Neural cell (in vitro differentiated cells): ENCODE measurements around the gene DOCK4. TPM values are rescaled to one million over a fixed set of nuclear protein-coding genes. Genes with fewer than 3 reads are reported as not detected.

ENCODE experiments used
- H2AFZ ChIP-seq: fragments of 200-600, 300-800 bp; sonication (generic), shearing (Covaris generic); 2 replicates; pipeline ENCODE4 v1.6.0; 2014; ENCODE audit warnings: low read depth, mild to moderate bottlenecking, antibody characterized with exemption, low read length, moderate library complexity
- H3F3A ChIP-seq: fragments of 200-600 bp; shearing (Covaris generic); 2 replicates; pipeline ENCODE4 v1.6.1; 2016; ENCODE audit warnings: mild to moderate bottlenecking, moderate library complexity, mixed read lengths, antibody characterized with exemption, low read length; ENCODE audit not compliant: insufficient read depth, poor library complexity, severe bottlenecking
- H3K27ac ChIP-seq: fragments of 200-600, 300-800 bp; sonication (generic), shearing (Covaris generic); 2 replicates; pipeline ENCODE4 v1.5.1; 2014; ENCODE audit warnings: mild to moderate bottlenecking, low read length, moderate library complexity
- H3K27me3 ChIP-seq: fragments of 300-800, 200-600 bp; sonication (generic), shearing (Covaris generic); 2 replicates; pipeline ENCODE4 v1.6.0; 2014; ENCODE audit warnings: mild to moderate bottlenecking, low read depth, low read length, moderate library complexity; ENCODE audit not compliant: insufficient read depth
- H3K36me3 ChIP-seq: fragments of 300-800, 200-600 bp; sonication (generic), shearing (Covaris generic); 2 replicates; pipeline ENCODE4 v1.5.1; 2014; ENCODE audit warnings: mild to moderate bottlenecking, antibody characterized with exemption, low read length, moderate library complexity; ENCODE audit not compliant: insufficient read depth
- H3K4me2 ChIP-seq: fragments of 300-800, 200-600 bp; sonication (generic), shearing (Covaris generic); 2 replicates; pipeline ENCODE4 v1.6.0; 2014; ENCODE audit warnings: mild to moderate bottlenecking, low read length
- H3K4me3 ChIP-seq: fragments of 300-800, 200-600 bp; sonication (generic), shearing (Covaris generic); 2 replicates; pipeline ENCODE4 v1.5.1; 2014; ENCODE audit warnings: mild to moderate bottlenecking, low read length, moderate library complexity
- H3K79me2 ChIP-seq: fragments of 200-600 bp; shearing (Covaris generic); replicated peaks from 2 replicates; pipeline ENCODE4 v1.6.0; 2014; ENCODE audit warnings: mild to moderate bottlenecking, low read length, moderate library complexity; ENCODE audit not compliant: insufficient read depth
- H3K9ac ChIP-seq: fragments of 300-800, 200-600 bp; sonication (generic), shearing (Covaris generic); 2 replicates; pipeline ENCODE4 v1.6.1; 2016; ENCODE audit warnings: mild to moderate bottlenecking, low read length, mixed read lengths
- H3K9me2 ChIP-seq: fragments of 200-600 bp; shearing (Covaris generic); 2 replicates; pipeline ENCODE4 v1.6.1; 2016; ENCODE audit warnings: mild to moderate bottlenecking, low read length, mixed read lengths; ENCODE audit not compliant: insufficient read depth
- H3K9me3 ChIP-seq: fragments of 200-600, 300-800 bp; sonication (generic), shearing (Covaris generic); 2 replicates; pipeline ENCODE4 v1.6.1; 2016; ENCODE audit warnings: mild to moderate bottlenecking, mixed run types, low read length, moderate library complexity, mixed read lengths
- H4K20me1 ChIP-seq: fragments of 200-600 bp; shearing (Covaris generic); 2 replicates; pipeline ENCODE4 v1.6.1; 2016; ENCODE audit warnings: mild to moderate bottlenecking, mixed run types; ENCODE audit not compliant: insufficient read depth
- EP300 ChIP-seq: fragments of 450-650 bp; conservative IDR thresholded peaks from 2 replicates; pipeline ENCODE4 v1.6.1; 2014; ENCODE audit warnings: antibody characterized with exemption, mild to moderate bottlenecking, moderate library complexity; ENCODE audit not compliant: poor library complexity, severe bottlenecking
- EZH2 ChIP-seq: fragments of 200-600, 300-800 bp; shearing (Covaris generic), sonication (generic); IDR thresholded peaks from 2 replicates; pipeline ENCODE4 v1.6.1; 2014; ENCODE audit warnings: antibody characterized with exemption, low read length, borderline replicate concordance, mild to moderate bottlenecking; ENCODE audit not compliant: insufficient read depth, poor library complexity, severe bottlenecking
- MXI1 ChIP-seq: fragments of 450-650 bp; conservative IDR thresholded peaks from 2 replicates; pipeline ENCODE4 v1.6.1; 2014; ENCODE audit warnings: antibody characterized with exemption, mild to moderate bottlenecking; ENCODE audit not compliant: poor library complexity, severe bottlenecking
- POLR2AphosphoS5 ChIP-seq: IDR thresholded peaks from 2 replicates; pipeline ENCODE4 v1.6.1; 2012
- RAD21 ChIP-seq: fragments of 450-650 bp; conservative IDR thresholded peaks from 2 replicates; pipeline ENCODE4 v1.6.1; 2014; ENCODE audit warnings: antibody characterized with exemption, mild to moderate bottlenecking, moderate library complexity
- SMC3 ChIP-seq: fragments of 450-650 bp; conservative IDR thresholded peaks from 2 replicates; pipeline ENCODE4 v1.6.1; 2014; ENCODE audit warnings: antibody characterized with exemption, mild to moderate bottlenecking, moderate library complexity; ENCODE audit not compliant: poor library complexity
- TAF1 ChIP-seq: IDR thresholded peaks from 2 replicates; pipeline ENCODE4 v1.6.1; 2012; ENCODE audit warnings: low read depth
- polyA plus RNA-seq: library from polyadenylated mRNA; depleted of rRNA; stranded (reverse); fragments of >200 nt; gene quantifications from 2 replicates; pipeline ENCODE4 v1.2.3, GENCODE V29; 2014
- TF ChIP-seq, protein P1 (sequence below): fragments of 450-650 bp; IDR thresholded peaks from 2 replicates; pipeline ENCODE4 v1.5.1; 2014; ENCODE audit warnings: antibody characterized with exemption, mild to moderate bottlenecking, moderate library complexity; ENCODE audit not compliant: poor library complexity, severe bottlenecking
- TF ChIP-seq, protein P2 (sequence below): IDR thresholded peaks from 2 replicates; pipeline ENCODE4 v1.6.1; 2012; ENCODE audit warnings: borderline replicate concordance

Gene DOCK4
- polyA plus RNA-seq, 1 donor from 2014 or later, result 28.1 TPM

- H2AFZ ChIP-seq, result no peak overlapping the region
- TF ChIP-seq RAD21, result no peak
- no peak for TF ChIP-seq SMC3
- no peak for TF ChIP-seq EZH2
- TF ChIP-seq MXI1, result no peak
- TF ChIP-seq EP300, result no peak
- TF ChIP-seq, protein P1, sequence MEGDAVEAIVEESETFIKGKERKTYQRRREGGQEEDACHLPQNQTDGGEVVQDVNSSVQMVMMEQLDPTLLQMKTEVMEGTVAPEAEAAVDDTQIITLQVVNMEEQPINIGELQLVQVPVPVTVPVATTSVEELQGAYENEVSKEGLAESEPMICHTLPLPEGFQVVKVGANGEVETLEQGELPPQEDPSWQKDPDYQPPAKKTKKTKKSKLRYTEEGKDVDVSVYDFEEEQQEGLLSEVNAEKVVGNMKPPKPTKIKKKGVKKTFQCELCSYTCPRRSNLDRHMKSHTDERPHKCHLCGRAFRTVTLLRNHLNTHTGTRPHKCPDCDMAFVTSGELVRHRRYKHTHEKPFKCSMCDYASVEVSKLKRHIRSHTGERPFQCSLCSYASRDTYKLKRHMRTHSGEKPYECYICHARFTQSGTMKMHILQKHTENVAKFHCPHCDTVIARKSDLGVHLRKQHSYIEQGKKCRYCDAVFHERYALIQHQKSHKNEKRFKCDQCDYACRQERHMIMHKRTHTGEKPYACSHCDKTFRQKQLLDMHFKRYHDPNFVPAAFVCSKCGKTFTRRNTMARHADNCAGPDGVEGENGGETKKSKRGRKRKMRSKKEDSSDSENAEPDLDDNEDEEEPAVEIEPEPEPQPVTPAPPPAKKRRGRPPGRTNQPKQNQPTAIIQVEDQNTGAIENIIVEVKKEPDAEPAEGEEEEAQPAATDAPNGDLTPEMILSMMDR, result no peak
- TF ChIP-seq, protein P2, sequence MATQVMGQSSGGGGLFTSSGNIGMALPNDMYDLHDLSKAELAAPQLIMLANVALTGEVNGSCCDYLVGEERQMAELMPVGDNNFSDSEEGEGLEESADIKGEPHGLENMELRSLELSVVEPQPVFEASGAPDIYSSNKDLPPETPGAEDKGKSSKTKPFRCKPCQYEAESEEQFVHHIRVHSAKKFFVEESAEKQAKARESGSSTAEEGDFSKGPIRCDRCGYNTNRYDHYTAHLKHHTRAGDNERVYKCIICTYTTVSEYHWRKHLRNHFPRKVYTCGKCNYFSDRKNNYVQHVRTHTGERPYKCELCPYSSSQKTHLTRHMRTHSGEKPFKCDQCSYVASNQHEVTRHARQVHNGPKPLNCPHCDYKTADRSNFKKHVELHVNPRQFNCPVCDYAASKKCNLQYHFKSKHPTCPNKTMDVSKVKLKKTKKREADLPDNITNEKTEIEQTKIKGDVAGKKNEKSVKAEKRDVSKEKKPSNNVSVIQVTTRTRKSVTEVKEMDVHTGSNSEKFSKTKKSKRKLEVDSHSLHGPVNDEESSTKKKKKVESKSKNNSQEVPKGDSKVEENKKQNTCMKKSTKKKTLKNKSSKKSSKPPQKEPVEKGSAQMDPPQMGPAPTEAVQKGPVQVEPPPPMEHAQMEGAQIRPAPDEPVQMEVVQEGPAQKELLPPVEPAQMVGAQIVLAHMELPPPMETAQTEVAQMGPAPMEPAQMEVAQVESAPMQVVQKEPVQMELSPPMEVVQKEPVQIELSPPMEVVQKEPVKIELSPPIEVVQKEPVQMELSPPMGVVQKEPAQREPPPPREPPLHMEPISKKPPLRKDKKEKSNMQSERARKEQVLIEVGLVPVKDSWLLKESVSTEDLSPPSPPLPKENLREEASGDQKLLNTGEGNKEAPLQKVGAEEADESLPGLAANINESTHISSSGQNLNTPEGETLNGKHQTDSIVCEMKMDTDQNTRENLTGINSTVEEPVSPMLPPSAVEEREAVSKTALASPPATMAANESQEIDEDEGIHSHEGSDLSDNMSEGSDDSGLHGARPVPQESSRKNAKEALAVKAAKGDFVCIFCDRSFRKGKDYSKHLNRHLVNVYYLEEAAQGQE, result no peak
- TF ChIP-seq TAF1, result no peak
- no peak for TF ChIP-seq POLR2AphosphoS5
These were observed 487.3 kb downstream of the DOCK4 start for GRCh38 chr7:111718886-111719285.

GRCh38 chr7:111711426-111712065, 494.7 kb downstream of the DOCK4 start:
- Histone ChIP-seq H3K4me2 (no peak overlapping the region), H3K27ac (no peak overlapping the region), H3K9ac (no peak overlapping the region), H2AFZ (no peak overlapping the region), H3K36me3 (no peaks in the 10 kb centered on the region), H3K79me2 (no peaks in the 10 kb centered on the region), H3F3A (no peaks in the 10 kb centered on the region), H3K9me2 (no peaks in the 10 kb centered on the region), H3K27me3 (no peaks in the 10 kb centered on the region), H4K20me1 (no peaks in the 10 kb centered on the region), H3K4me3 (no peak overlapping the region), H3K9me3 (no peaks in the 10 kb centered on the region)
- TF ChIP-seq SMC3, result no peak
- TF ChIP-seq, protein P2, result no peak
- TF ChIP-seq, protein P1, result no peak
- no peak for TF ChIP-seq TAF1
- TF ChIP-seq EP300, result no peak
- no peak for TF ChIP-seq EZH2
- TF ChIP-seq RAD21, result no peak
- TF ChIP-seq POLR2AphosphoS5, result no peak
- no peak for TF ChIP-seq MXI1

More at GRCh38 chr7:111718886-111719285, 487.3 kb downstream of the DOCK4 start:
- Histone ChIP-seq H3K79me2 (no peaks in the 10 kb centered on the region), H3K27ac (no peak overlapping the region), H4K20me1 (no peaks in the 10 kb centered on the region), H3K9me3 (no peaks in the 10 kb centered on the region), H3K36me3 (no peaks in the 10 kb centered on the region), H3K9ac (no peak overlapping the region), H3F3A (no peaks in the 10 kb centered on the region), H3K9me2 (no peaks in the 10 kb centered on the region), H3K4me3 (no peak overlapping the region), H3K4me2 (no peak overlapping the region), H3K27me3 (no peaks in the 10 kb centered on the region)
